ENCODE measurements around the gene POPDC3. TPM values are rescaled to one million over a fixed set of nuclear protein-coding genes. Genes with fewer than 3 reads are reported as not detected.

POPDC3 gene
- total and polyA plus RNA-seq, 2 donors: 0.33 to 0.41 TPM

- Histone ChIP-seq H3K4me1 (ENCODE audit: control insufficient read depth in 2 of 2, insufficient read depth in 2 of 2, low read length in 2 of 2) (no peaks in the 10 kb centered on the region), H3K9me3 (ENCODE audit: control insufficient read depth in 2 of 2, insufficient read depth in 1 of 2, low read length in 1 of 2) (no peaks in the 10 kb centered on the region), H3K4me3 (ENCODE audit: low read length in 2 of 2) (no peak overlapping the region), H3K27ac (ENCODE audit: low read depth in 1 of 2, low read length in 1 of 2) (no peak overlapping the region), H3K36me3 (ENCODE audit: control insufficient read depth in 2 of 2, insufficient read depth in 2 of 2, low read length in 1 of 2) (no peaks in the 10 kb centered on the region), H3K27me3 (ENCODE audit: control insufficient read depth in 2 of 2, insufficient read depth in 1 of 2, low read length in 1 of 2) (no peaks in the 10 kb centered on the region)
- WGBS: 86% methylated on average over 6 of the region's 6 CpGs
- no peak for DNase-seq (ENCODE audit: low read depth in 6 of 9, low spot score in 9 of 9)
These were observed 66.4 kb downstream of the POPDC3 start for GRCh38 chr6:105113422-105113821.

GRCh38 chr6:105112577-105112976, 67.2 kb downstream of the POPDC3 start:
- no peak for DNase-seq (ENCODE audit: low read depth in 6 of 9, low spot score in 9 of 9)
- no peaks in the 10 kb centered on the region for H3K27me3 ChIP-seq (ENCODE audit: control insufficient read depth in 2 of 2, insufficient read depth in 1 of 2, low read length in 1 of 2)
- no peaks in the 10 kb centered on the region for H3K9me3 ChIP-seq (ENCODE audit: control insufficient read depth in 2 of 2, insufficient read depth in 1 of 2, low read length in 1 of 2)
- no peaks in the 10 kb centered on the region for H3K36me3 ChIP-seq (ENCODE audit: control insufficient read depth in 2 of 2, insufficient read depth in 2 of 2, low read length in 1 of 2)
- no peak overlapping the region for H3K4me3 ChIP-seq (ENCODE audit: low read length in 2 of 2)
- H3K27ac ChIP-seq (ENCODE audit: low read depth in 1 of 2, low read length in 1 of 2): no peak overlapping the region
- H3K4me1 ChIP-seq (ENCODE audit: control insufficient read depth in 2 of 2, insufficient read depth in 2 of 2, low read length in 2 of 2): no peaks in the 10 kb centered on the region
- 95% methylated on average over 1 of the region's 1 CpG for WGBS

- no peak for DNase-seq (ENCODE audit: low read depth in 6 of 9, low spot score in 9 of 9)
- Histone ChIP-seq H3K4me3 (ENCODE audit: low read length in 2 of 2) (no peak overlapping the region), H3K36me3 (ENCODE audit: control insufficient read depth in 2 of 2, insufficient read depth in 2 of 2, low read length in 1 of 2) (no peaks in the 10 kb centered on the region), H3K4me1 (ENCODE audit: control insufficient read depth in 2 of 2, insufficient read depth in 2 of 2, low read length in 2 of 2) (no peaks in the 10 kb centered on the region), H3K27ac (ENCODE audit: low read depth in 1 of 2, low read length in 1 of 2) (no peak overlapping the region), H3K9me3 (ENCODE audit: control insufficient read depth in 2 of 2, insufficient read depth in 1 of 2, low read length in 1 of 2) (no peaks in the 10 kb centered on the region), H3K27me3 (ENCODE audit: control insufficient read depth in 2 of 2, insufficient read depth in 1 of 2, low read length in 1 of 2) (no peaks in the 10 kb centered on the region)
- WGBS: 95% methylated on average over 2 of the region's 2 CpGs
These were observed 67.9 kb downstream of the POPDC3 start for GRCh38 chr6:105111871-105112270.

GRCh38 chr6:105111105-105111504, 68.7 kb downstream of the POPDC3 start:
- DNase-seq (ENCODE audit: low read depth in 6 of 9, low spot score in 9 of 9): no peak
- Histone ChIP-seq H3K4me3 (ENCODE audit: low read length in 2 of 2) (no peak overlapping the region), H3K27me3 (ENCODE audit: control insufficient read depth in 2 of 2, insufficient read depth in 1 of 2, low read length in 1 of 2) (no peaks in the 10 kb centered on the region), H3K9me3 (ENCODE audit: control insufficient read depth in 2 of 2, insufficient read depth in 1 of 2, low read length in 1 of 2) (no peaks in the 10 kb centered on the region), H3K36me3 (ENCODE audit: control insufficient read depth in 2 of 2, insufficient read depth in 2 of 2, low read length in 1 of 2) (no peaks in the 10 kb centered on the region), H3K27ac (ENCODE audit: low read depth in 1 of 2, low read length in 1 of 2) (no peak overlapping the region), H3K4me1 (ENCODE audit: control insufficient read depth in 2 of 2, insufficient read depth in 2 of 2, low read length in 2 of 2) (no peaks in the 10 kb centered on the region)
- 91% methylated on average over 3 of the region's 3 CpGs for WGBS

- Histone ChIP-seq H3K36me3 (ENCODE audit: control insufficient read depth in 2 of 2, insufficient read depth in 2 of 2, low read length in 1 of 2) (no peaks in the 10 kb centered on the region), H3K27me3 (ENCODE audit: control insufficient read depth in 2 of 2, insufficient read depth in 1 of 2, low read length in 1 of 2) (no peaks in the 10 kb centered on the region), H3K4me1 (ENCODE audit: control insufficient read depth in 2 of 2, insufficient read depth in 2 of 2, low read length in 2 of 2) (no peaks in the 10 kb centered on the region), H3K27ac (ENCODE audit: low read depth in 1 of 2, low read length in 1 of 2) (no peak overlapping the region), H3K4me3 (ENCODE audit: low read length in 2 of 2) (no peak overlapping the region), H3K9me3 (ENCODE audit: control insufficient read depth in 2 of 2, insufficient read depth in 1 of 2, low read length in 1 of 2) (no peaks in the 10 kb centered on the region)
- WGBS: 83% methylated on average over 8 of the region's 8 CpGs
- DNase-seq (ENCODE audit: low read depth in 6 of 9, low spot score in 9 of 9): no peak
These were observed 69.6 kb downstream of the POPDC3 start for GRCh38 chr6:105109955-105110895.

- WGBS: 96% methylated on average over 7 of the region's 7 CpGs
These were observed 71.1 kb downstream of the POPDC3 start for GRCh38 chr6:105108631-105109262.

More at GRCh38 chr6:105108631-105109262, 71.1 kb downstream of the POPDC3 start:
- Histone ChIP-seq H3K4me3 (ENCODE audit: low read length in 2 of 2) (no peak overlapping the region), H3K4me1 (ENCODE audit: control insufficient read depth in 2 of 2, insufficient read depth in 2 of 2, low read length in 2 of 2) (no peaks in the 10 kb centered on the region), H3K36me3 (ENCODE audit: control insufficient read depth in 2 of 2, insufficient read depth in 2 of 2, low read length in 1 of 2) (no peaks in the 10 kb centered on the region), H3K9me3 (ENCODE audit: control insufficient read depth in 2 of 2, insufficient read depth in 1 of 2, low read length in 1 of 2) (no peaks in the 10 kb centered on the region), H3K27me3 (ENCODE audit: control insufficient read depth in 2 of 2, insufficient read depth in 1 of 2, low read length in 1 of 2) (no peaks in the 10 kb centered on the region), H3K27ac (ENCODE audit: low read depth in 1 of 2, low read length in 1 of 2) (no peak overlapping the region)
- no peak for DNase-seq (ENCODE audit: low read depth in 6 of 9, low spot score in 9 of 9)

Other genes with a start within 250 kb of the POPDC3 start
- 5.1 TPM for gene LIN28B, start 222.9 kb downstream of the POPDC3 start, total RNA-seq
- 0.02 TPM for gene LIN28B, start 222.9 kb downstream of the POPDC3 start, polyA plus RNA-seq
- 17.8 TPM for gene PREP, start 223.1 kb upstream of the POPDC3 start, total RNA-seq
- 23.2 TPM for gene PREP, start 223.1 kb upstream of the POPDC3 start, polyA plus RNA-seq